Measurements from ENCODE around the gene HBA2. TPM values are rescaled to one million over a fixed set of nuclear protein-coding genes. Genes with fewer than 3 reads are reported as not detected.

Gene HBA2
- polyA plus RNA-seq, 3 donors: 2.8 to 193 (median 158) TPM

- H2AFZ ChIP-seq (ENCODE audit: insufficient read depth, low read depth, low read length, poor library complexity, severe bottlenecking): peak overlapping the region; percentile 74
- 2% methylated on average over 44 of the region's 59 CpGs for WGBS (ENCODE audit: insufficient coverage)
- DNase-seq: no peak
- H3K4me2 ChIP-seq (replicated peaks; ENCODE audit: extremely low read depth, low read length, poor library complexity, severe bottlenecking): peak overlapping the region; percentile 80
- H3K4me3 Mint-ChIP-seq: peak overlapping the region; percentile 69 to 91
- no peaks in the 10 kb centered on the region for H4K20me1 ChIP-seq (ENCODE audit: insufficient read depth, low read length)
- H3K4me3 ChIP-seq (replicated peaks in 1 of 3; ENCODE audit: low read depth in 2 of 3, low read length in 3 of 3): peak overlapping the region; percentile 11 to 72 (median 36)
- no peak overlapping the region for H3K27ac ChIP-seq (ENCODE audit: low read depth in 1 of 2, low read length in 2 of 2)
- intact Hi-C loops (cut with micrococcal nuclease): no loop called here
- H3K79me2 ChIP-seq (ENCODE audit: insufficient read depth, low read length): no peaks in the 10 kb centered on the region
- H3K4me1 Mint-ChIP-seq: peaks cover 8% of the 10 kb centered on the region
- peaks cover 0 to 5% (median 3%) of the 10 kb centered on the region in 7 donors for H3K9me3 Mint-ChIP-seq
- H3K27ac Mint-ChIP-seq: no peak overlapping the region
- H3K9ac ChIP-seq (ENCODE audit: insufficient read depth, low read length, poor library complexity, severe bottlenecking): peak overlapping the region; percentile 53
- peaks cover 0 to 3% of the 10 kb centered on the region in 2 donors for H3K9me3 ChIP-seq (replicated peaks in 1 of 2; ENCODE audit: control insufficient read depth in 1 of 2, insufficient read depth in 1 of 2, low read length in 2 of 2)
- peaks cover 18 to 40% of the 10 kb centered on the region in 2 donors for H3K27me3 ChIP-seq (ENCODE audit: control insufficient read depth in 2 of 2, insufficient read depth in 2 of 2, low read length in 2 of 2)
- H3K36me3 Mint-ChIP-seq: peaks cover 5% of the 10 kb centered on the region in 2 donors
- no peak for TF ChIP-seq CTCF (IDR thresholded peaks at IDR 0.05)
- H3K36me3 ChIP-seq (replicated peaks in 1 of 2; ENCODE audit: control insufficient read depth in 1 of 2, insufficient read depth in 2 of 2, low read length in 2 of 2): no peaks in the 10 kb centered on the region
- H3K4me1 ChIP-seq (ENCODE audit: control insufficient read depth in 1 of 2, insufficient read depth in 2 of 2, low read length in 2 of 2): peaks cover 9% of the 10 kb centered on the region in 2 donors
- peaks cover 63 to 78% (median 63%) of the 10 kb centered on the region in 3 donors for H3K27me3 Mint-ChIP-seq (ENCODE audit: low read depth in 3 of 3)
Measured at GRCh38 chr16:154217-155030, 18.3 kb upstream of the HBA2 start.

- Mint-ChIP-seq H3K27me3 (ENCODE audit: low read depth in 3 of 3) (peaks cover 60 to 76% (median 60%) of the 10 kb centered on the region in 3 donors), H3K4me3 (peak overlapping the region; percentile 69 to 91), H3K27ac (no peak overlapping the region), H3K36me3 (peaks cover 5% of the 10 kb centered on the region in 2 donors), H3K4me1 (peaks cover 8% of the 10 kb centered on the region), H3K9me3 (peaks cover 0 to 5% (median 3%) of the 10 kb centered on the region in 7 donors)
- no peak for TF ChIP-seq CTCF (IDR thresholded peaks at IDR 0.05)
- peak overlapping the region; percentile 80 for H3K4me2 ChIP-seq (replicated peaks; ENCODE audit: extremely low read depth, low read length, poor library complexity, severe bottlenecking)
- H3K4me1 ChIP-seq (ENCODE audit: control insufficient read depth in 1 of 2, insufficient read depth in 2 of 2, low read length in 2 of 2): peaks cover 9% of the 10 kb centered on the region in 2 donors
- H3K27me3 ChIP-seq (ENCODE audit: control insufficient read depth in 2 of 2, insufficient read depth in 2 of 2, low read length in 2 of 2): peaks cover 18 to 40% of the 10 kb centered on the region in 2 donors
- WGBS (ENCODE audit: insufficient coverage): 64% methylated on average over 5 of the region's 7 CpGs
- peaks cover 0 to 3% of the 10 kb centered on the region in 2 donors for H3K9me3 ChIP-seq (replicated peaks in 1 of 2; ENCODE audit: control insufficient read depth in 1 of 2, insufficient read depth in 1 of 2, low read length in 2 of 2)
- H3K79me2 ChIP-seq (ENCODE audit: insufficient read depth, low read length): no peaks in the 10 kb centered on the region
- H3K9ac ChIP-seq (ENCODE audit: insufficient read depth, low read length, poor library complexity, severe bottlenecking): peak overlapping the region; percentile 53
- H2AFZ ChIP-seq (ENCODE audit: insufficient read depth, low read depth, low read length, poor library complexity, severe bottlenecking): peak overlapping the region; percentile 74
- H3K36me3 ChIP-seq (replicated peaks in 1 of 2; ENCODE audit: control insufficient read depth in 1 of 2, insufficient read depth in 2 of 2, low read length in 2 of 2): no peaks in the 10 kb centered on the region
- H4K20me1 ChIP-seq (ENCODE audit: insufficient read depth, low read length): no peaks in the 10 kb centered on the region
- peak overlapping the region in 1 of 3 experiments; percentile 72 for H3K4me3 ChIP-seq (replicated peaks in 1 of 3; ENCODE audit: low read depth in 2 of 3, low read length in 3 of 3)
- intact Hi-C loops (cut with micrococcal nuclease): no loop called here
- no peak for DNase-seq
- H3K27ac ChIP-seq (ENCODE audit: low read depth in 1 of 2, low read length in 2 of 2): no peak overlapping the region
Measured at GRCh38 chr16:155031-155398, 17.7 kb upstream of the HBA2 start.
